ENCODE data around the gene RRAGA.
"Not testable (repeated sequence)": the region's sequence is repeated elsewhere in the genome, so short reads cannot be mapped to it uniquely, and the experiment has no call there.

RRAGA gene

DNA sequence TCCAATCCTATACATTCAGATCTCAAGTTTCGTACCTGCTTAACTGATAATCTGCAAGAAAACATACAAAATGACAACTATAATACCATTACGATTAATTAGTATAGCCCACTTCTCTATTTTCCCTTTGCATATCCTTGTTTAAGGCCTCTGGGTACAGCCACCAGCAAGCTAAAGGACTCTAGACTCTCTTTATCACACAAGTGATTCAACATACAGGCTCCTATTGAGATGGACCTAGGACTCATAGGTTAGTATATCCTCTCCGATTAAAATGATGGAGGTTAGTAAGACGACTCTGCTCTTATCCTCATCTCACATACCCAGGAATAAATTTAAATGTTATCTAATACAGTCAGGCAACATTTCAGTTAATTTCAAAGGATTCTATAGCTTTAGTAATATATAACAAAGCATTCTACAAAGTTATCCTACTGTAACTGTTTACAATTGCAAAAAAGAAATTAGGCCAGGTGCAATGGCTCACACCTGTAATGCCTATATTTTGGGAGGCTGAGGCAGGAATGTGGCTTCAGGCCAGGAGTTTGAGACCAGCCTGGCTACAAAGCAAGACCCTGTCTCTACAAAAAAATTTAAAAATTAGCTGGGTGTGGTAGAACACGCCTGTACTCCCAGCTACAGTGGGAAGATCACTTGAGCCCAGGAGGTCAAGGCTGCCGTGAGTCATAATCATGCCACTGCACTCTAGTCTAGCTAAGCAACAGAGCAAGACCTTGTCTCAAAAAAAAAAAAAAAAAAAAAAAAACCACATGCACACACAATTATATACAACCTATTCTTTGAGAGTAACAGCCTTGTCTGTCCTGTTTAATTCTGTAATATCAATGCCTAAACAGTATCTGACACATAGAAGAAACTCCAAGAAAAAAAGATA, 38.1 kb downstream of the RRAGA start:
- DNase-seq (ENCODE audit: low spot score) = peak; percentile 82

DNA sequence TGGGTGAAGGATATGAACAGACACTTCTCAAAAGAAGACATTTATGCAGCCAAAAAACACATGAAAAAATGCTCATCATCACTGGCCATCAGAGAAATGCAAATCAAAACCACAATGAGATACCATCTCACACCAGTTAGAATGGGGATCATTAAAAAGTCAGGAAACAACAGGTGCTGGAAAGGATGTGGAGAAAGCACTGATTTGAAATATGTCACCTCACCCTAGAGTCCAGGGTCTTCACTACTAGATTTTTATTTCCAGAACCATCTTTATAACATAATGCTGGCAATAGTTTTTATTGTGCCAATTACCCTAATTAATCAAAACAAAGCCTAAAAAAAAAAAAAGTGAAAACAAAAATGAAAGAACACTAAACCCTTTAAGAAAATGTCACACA, 48.2 kb downstream of the RRAGA start:
- DNase-seq (ENCODE audit: low spot score) = not testable (repeated sequence)

All from kidney tubule cell (primary cell).